NCI-H526 treated with DMSO at 0.1 percent for 48 hours (cell line): Measurements from ENCODE around the gene NEDD9.

ENCODE experiments used
- DNase-seq: peaks from one replicate; lab custom pipeline; 2025; lab: John Stamatoyannopoulos, UW

The NEDD9 gene

DNA sequence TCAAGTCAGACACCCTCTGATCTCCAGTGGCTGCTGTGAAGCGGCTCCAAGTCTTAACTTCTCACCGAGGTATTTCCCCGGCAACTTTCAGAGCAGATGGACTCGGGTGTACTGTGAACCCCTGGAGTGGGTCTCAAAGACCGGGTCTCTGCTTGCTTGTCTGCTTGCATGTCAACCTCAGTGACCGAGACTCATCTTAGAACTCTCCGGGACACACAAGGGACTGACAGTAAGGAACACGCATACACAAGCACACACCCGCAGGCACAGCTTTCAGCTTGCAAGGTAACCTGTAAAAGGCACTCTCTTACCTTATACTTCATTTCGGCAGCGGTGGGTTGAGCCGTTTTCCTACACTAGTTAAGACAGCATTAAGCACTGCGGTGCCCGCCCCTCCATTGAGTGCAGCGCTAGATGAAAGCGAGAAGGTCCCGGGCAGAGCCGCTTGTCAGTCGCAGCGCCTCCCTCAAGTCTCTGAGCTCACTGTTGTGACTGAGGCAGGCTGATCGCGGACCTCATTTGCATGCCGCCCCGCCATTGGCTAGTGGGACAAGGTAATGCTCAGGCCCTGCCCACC is at the start of gene NEDD9:
TSS of gene NEDD9 (minus strand) at position 476 of the 577 bp plus-strand sequence. CDS start at position 323, 153 bp downstream.
- peak; percentile 84 for DNase-seq

GRCh38 chr6:11282245-11282644 is 49.8 kb upstream of the NEDD9 start:
- DNase-seq, result no peak

GRCh38 chr6:11280394-11280793 is 47.9 kb upstream of the NEDD9 start:
- DNase-seq, result no peak

GRCh38 chr6:11279284-11279689 is 46.8 kb upstream of the NEDD9 start:
- DNase-seq, result no peak

- DNase-seq, result no peak
Observed at GRCh38 chr6:11278207-11278559, 45.7 kb upstream of the NEDD9 start.

DNA sequence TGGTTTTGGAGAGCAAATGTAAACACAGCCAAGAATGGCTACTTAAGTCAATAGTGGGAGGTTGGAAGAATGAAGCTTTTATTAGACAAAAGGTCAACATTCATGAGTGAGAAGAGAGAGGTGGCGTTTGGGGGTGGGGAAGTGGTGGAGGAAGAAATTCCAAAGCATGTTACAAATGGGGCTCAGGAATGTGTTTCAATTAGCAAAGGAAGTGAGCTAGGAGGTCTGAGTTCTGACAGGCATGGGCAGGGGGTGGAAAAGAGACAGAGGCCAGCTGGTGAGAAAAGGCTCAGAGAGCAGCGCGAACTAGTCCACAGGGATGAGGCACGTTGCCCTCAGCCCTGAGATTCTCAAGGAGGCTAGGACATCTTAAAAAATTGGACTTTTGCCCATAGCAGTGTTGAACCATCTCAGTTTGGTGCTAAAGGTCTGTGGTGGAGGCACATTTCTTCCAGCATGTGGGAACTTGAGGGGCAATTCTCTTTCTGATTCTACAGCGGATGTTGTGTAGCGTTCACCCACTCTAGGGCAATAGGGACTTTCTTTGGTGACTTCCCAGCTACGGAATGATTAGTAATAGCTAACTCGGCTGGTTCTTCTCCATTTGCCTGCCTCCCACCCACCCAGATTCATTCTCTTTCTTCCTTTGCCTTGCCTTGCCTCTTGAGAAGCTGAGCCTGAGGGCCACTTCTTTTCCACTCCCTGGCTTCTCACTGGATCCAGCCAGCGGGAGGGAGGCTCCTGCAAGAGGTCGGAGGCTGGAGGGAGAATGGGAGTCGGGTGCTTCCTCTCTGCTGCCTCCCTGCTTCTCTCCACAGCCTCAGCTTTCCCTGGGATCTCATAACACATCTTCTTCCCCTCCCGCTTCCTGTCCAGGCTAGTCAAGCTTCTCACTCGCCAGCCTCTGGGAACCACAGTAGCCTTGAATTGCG is 45.1 kb upstream of the NEDD9 start:
- DNase-seq, result no peak

- no peak for DNase-seq
Observed at GRCh38 chr6:11276911-11277274, 44.4 kb upstream of the NEDD9 start.

DNA sequence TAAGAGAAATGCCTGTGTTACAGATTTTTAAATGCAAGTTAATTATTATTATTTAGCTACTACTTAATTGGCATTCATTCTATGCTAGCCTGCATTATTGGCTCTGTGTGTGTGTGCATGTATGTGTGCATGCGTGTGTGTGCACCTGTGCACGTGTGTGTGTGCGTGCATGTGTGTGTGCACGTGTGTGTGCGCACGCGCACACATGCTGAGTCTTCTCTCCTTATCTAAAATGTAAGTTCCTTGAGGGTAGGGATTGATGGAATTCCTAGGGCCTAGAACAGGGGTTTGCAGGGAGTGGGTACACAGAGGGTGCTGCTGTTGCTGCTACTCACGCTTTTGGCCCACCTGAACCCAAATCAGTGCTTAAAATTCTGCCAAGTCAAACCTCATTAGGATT is 43.8 kb upstream of the NEDD9 start:
- DNase-seq, result no peak

GRCh38 chr6:11275598-11275997 is 43.1 kb upstream of the NEDD9 start:
- DNase-seq, result no peak

DNA sequence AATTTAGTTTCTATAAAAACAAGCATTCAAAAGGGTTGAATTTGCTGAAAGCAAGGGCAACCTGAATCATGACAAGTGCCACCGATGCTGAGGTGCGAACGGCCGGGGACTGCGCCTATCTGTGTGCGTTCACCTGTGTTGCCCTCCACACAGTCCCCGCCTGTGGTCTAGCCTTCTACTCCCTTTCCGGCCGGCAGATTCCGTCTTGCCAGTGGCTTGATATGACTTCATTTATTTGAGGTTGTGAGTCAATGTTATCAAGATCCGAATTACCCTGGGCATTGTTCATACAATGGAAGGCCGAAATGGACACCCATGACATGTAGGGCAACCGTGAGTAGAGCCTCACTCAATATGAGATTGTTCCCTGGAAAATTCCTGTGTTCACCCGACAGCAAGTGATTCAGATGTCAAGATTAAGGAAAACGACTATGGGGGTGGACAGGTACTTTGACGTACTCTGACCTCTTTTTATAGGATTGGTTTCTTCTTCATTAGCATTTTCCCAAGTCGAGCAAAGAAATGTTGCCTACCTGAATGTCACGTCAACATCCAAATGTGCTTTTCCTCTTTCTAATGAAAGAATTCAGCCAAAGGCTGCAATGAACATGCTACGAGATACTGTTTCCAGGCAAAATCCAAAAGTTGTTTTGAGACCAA is 41.1 kb upstream of the NEDD9 start:
- DNase-seq, result no peak

GRCh38 chr6:11272491-11273192 is 40.2 kb upstream of the NEDD9 start:
- no peak for DNase-seq

GRCh38 chr6:11271228-11272020 is 39.0 kb upstream of the NEDD9 start:
- DNase-seq, result no peak

DNA sequence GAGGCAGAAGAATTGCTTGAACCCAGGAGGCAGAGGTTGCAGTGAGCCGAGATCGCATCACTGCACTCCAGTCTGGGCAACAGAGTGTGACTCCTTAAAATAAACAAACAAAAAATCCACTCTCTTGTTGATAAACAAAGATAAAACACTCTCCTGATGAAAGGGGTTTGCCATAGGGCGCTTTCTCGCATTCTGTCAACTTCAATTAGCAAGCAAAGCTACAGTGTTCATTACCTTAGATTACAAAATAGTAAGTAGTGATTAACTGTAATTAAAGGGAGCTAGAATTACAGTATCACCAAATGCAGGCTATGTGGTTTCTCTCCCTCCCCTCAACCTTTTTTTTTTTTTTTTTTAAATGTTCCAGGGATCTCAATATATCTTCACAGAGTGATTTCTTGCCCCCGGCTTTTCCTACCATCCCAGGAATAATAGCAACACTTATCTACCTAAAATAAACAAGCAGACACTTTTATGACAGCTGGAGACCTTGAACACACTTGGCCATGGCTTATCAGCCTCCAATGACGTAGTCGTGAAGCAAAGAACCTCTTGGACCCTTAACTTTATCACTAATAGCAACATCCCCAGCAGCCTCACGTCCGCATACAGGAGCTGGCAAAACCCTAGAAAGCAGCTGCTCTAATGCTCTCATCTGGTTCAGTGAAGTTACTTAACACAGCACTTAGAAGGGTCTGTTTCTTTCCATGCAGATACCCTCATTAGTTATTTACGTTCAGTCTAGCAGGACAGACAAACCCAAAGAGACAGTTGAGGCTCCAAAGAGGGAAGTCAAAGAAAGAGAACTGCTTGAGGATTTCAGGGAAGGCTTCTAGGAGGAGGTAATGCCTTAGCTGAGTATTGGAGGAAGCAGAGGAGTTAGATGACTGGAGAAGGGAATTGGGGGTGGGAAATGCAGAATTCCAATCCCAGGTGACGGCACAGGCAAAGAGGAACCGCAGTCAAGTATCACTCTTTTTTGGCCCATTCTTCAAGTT is 37.9 kb upstream of the NEDD9 start:
- no peak for DNase-seq

DNA sequence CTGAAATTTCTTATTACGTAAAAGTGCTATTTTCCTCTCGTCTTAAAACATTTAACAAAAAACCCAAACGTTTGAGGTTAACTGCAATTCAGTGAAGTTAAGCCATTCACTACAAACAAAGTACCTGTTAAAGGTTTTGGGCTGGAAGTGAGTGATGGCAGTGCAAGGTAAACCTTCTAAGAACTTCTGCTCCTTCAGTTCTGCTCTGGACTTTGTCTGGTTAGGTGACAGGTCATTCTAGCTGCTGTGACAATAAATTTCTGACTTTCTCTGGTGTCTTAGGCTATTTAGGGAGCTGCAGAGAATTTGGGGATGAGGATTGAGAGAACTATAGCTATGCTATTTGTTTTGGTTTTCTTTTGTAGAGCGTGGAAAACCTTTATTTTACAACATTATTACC is 36.5 kb upstream of the NEDD9 start:
- no peak for DNase-seq

- DNase-seq, result no peak
Observed at GRCh38 chr6:11266926-11267325, 34.5 kb upstream of the NEDD9 start.

- no peak for DNase-seq
Observed at GRCh38 chr6:11265932-11266331, 33.5 kb upstream of the NEDD9 start.

- no peak for DNase-seq
Observed at GRCh38 chr6:11264100-11264499, 31.6 kb upstream of the NEDD9 start.

DNA sequence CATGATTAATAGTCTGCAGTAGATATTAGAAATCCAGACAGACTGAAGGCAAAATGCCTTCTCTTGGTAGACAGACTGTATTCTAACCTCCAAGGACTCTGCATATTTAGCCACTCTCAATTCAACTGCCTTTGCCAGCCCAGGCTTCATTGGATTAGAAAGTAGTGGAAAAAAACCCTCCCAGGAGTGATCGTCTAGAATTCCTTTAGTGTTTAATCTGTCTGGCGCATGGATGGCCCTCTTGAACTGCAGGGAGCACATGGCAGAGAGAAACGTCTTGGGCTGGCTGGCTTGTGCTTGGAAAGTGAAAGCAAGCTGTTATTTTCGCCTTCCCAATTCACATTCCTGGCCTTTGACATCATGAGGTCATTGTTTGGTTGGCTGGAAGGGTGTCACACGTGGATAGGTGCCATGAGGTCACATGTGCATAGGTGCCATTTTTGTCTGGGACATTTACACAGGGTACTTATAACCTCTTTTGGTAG is 30.9 kb upstream of the NEDD9 start:
- DNase-seq, result no peak

DNA sequence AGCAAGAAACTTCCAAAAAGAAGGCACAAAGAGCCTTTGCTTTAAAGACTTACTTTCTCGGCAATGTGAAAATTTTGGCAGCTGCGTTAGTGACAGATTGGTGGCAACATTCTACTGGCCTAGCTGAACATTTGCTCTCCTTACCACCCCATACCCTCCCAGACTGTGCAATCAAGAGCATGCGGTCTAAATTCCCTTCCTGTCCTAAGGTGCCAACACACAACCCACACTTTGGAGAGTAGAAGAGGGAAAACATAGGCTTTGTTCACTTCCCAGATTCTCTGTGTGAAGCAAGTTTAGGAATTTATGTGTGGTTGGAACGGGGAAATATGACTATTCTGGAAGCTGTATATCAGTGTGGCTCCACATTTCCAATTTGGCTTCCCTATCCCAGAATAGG is 29.8 kb upstream of the NEDD9 start:
- DNase-seq, result no peak
